Esophagus muscularis mucosa (tissue), 3 donors: ENCODE data around the gene SH3RF3.

Source experiments
- CTCF ChIP-seq, 3 experiments: fragments of 200-600 bp in 2 of 3; fragments of 450-650 bp in 1 of 3; sonication (generic) in 2 of 3; IDR thresholded peaks; one replicate each; pipeline ENCODE4 v1.5.1; 2017 to 2019; ENCODE audit warnings: antibody characterized with exemption in 3 of 3, mild to moderate bottlenecking in 2 of 3, moderate library complexity in 1 of 3
- POLR2A ChIP-seq: fragments of 450-650 bp; IDR thresholded peaks from one replicate; pipeline ENCODE4 v1.6.1; 2017; ENCODE audit warnings: antibody characterized with exemption, moderate library complexity, mild to moderate bottlenecking, low read depth
- POLR2AphosphoS5 ChIP-seq, 2 donors: sonication (generic); formaldehyde crosslinking; IDR thresholded peaks; one replicate each; pipeline ENCODE4 v1.6.1; 2017; ENCODE audit warnings: antibody characterized with exemption in 2 of 2

GRCh38 chr2:109547280-109547679, 418.3 kb downstream of the SH3RF3 start:
- TF ChIP-seq CTCF (IDR thresholded peaks at IDR 0.05) (no peak), POLR2A (no peak), POLR2AphosphoS5 (IDR thresholded peaks at IDR 0.05) (no peak)
